Coronary artery (tissue), 2 donors: ENCODE data around the gene EIF2D.

Experiments used
- DNase-seq: peaks from one replicate; pipeline ENCODE4 v3.0.0-alpha.2; 2017; ENCODE audit warnings: low spot score
- H3K27ac ChIP-seq, 2 donors: fragments of 200-600 bp; sonication (generic); one replicate each; pipeline ENCODE4 v1.5.1; 2016 to 2019
- H3K4me3 ChIP-seq: fragments of 200-600 bp; sonication (generic); 2 replicates; pipeline ENCODE4 v1.5.1; 2016; ENCODE audit warnings: mild to moderate bottlenecking, moderate library complexity
- CTCF ChIP-seq: fragments of 200-600 bp; sonication (generic); IDR thresholded peaks from one replicate; pipeline ENCODE4 v1.5.1; 2019; ENCODE audit warnings: antibody characterized with exemption

Gene EIF2D

DNA sequence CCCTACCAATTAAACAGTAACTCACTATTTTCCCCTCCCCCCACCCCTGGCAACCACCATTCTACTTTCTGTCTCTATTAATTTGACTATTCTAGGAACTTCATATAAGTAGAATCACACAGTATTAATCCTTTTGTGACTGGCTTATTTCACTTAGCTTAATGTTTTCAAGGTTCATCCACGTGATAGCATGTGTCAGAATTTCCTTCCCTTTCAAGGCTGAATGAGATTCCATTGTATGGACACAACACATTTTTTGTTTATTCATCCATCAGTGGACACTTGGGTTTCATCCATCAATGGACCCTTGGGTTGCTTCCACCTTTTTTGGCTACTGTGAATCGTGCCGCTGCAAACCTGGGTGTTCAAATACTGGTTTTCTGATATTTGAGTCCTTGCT, 41.7 kb downstream of the EIF2D start:
- Histone ChIP-seq H3K4me3 (no peak overlapping the region), H3K27ac (no peak overlapping the region)
- no peak for TF ChIP-seq CTCF
- DNase-seq = no peak

DNA sequence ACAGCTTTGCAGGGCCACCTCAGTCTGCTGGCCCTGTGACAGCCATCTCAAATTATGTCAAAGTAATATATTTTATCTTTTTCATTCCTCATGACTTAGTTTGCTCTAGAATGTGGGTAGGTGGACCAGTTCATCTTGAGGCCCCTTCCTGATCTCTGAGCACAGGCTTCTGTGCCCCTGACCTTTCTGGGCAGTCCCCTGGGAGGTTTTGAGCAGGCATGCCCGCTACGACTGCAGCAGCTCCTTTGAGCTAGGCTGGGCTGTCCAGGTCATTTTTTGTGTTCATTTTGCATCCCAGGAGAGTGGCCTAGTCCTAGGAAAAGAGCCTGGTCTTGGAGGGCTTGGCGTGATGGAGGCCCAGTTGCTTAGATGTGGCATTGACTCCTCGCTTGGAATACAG, 42.7 kb downstream of the EIF2D start:
- DNase-seq = no peak
- Histone ChIP-seq H3K4me3 (no peak overlapping the region), H3K27ac (no peak overlapping the region)
- no peak for TF ChIP-seq CTCF

- no peak for DNase-seq
- H3K27ac ChIP-seq = no peak overlapping the region
- no peak overlapping the region for H3K4me3 ChIP-seq
- no peak for TF ChIP-seq CTCF
Observed at GRCh38 chr1:206568779-206569352, 43.4 kb downstream of the EIF2D start.

DNA sequence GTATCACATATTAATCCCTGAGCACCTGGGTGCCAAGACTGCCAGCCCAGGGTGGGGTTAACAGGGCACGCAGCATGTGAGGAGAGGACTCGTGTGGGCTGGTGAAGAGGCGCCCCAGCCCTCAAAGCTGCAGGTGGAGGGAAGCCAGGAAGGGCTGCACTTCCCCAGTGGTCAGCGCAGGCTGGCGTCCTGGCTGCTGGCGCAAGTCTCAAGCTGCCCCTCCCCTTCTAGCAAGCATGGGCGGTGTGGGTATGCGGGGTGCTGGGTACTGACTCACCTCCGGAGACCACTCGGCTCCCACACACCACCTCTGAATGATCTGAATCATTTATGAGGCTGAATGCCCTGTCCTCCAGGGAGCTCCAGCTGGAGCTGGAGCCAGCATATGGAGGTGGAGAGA, 44.0 kb downstream of the EIF2D start:
- H3K4me3 ChIP-seq = no peak overlapping the region
- no peak for DNase-seq
- no peak overlapping the region for H3K27ac ChIP-seq
- no peak for TF ChIP-seq CTCF

DNA sequence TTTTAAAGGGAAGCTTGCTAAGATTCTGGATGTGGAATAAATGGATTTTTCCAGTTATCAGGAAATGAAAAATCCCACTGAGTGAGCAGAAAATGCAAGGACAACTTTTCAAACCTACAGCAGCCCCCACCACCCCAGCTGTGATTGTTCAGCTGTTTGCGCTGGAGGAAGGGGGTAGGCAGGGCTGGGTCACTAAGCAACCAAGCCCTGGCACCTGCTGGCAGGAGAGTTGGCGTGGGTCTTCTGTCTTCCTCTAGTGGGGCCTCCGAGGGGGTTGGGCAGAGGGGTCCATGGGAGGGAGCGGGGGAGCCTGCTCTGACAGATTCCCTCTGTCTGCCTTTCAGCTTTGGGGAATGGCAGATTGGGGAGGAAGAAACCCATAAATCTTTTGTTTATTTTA, 45.3 kb downstream of the EIF2D start:
- no peak overlapping the region for H3K27ac ChIP-seq
- DNase-seq = no peak
- no peak for TF ChIP-seq CTCF
- no peak overlapping the region for H3K4me3 ChIP-seq

GRCh38 chr1:206565995-206566394, 46.3 kb downstream of the EIF2D start:
- DNase-seq = no peak
- no peak overlapping the region for H3K27ac ChIP-seq

More at GRCh38 chr1:206565995-206566394, 46.3 kb downstream of the EIF2D start:
- H3K4me3 ChIP-seq = no peak overlapping the region
- no peak for TF ChIP-seq CTCF
